Adipocyte (in vitro differentiated cells): ENCODE measurements around the gene FAM234A.

Source experiments
- DNase-seq: peaks from one replicate; pipeline ENCODE4 v3.0.0-alpha.2; 2015; ENCODE audit warnings: low read depth
- H3K27me3 ChIP-seq: replicated peaks from 2 replicates; pipeline ENCODE4 v1.7.0; 2013; ENCODE audit warnings: mild to moderate bottlenecking, low read length, moderate library complexity; ENCODE audit not compliant: control insufficient read depth, insufficient read depth
- H3K36me3 ChIP-seq: 2 replicates; pipeline ENCODE4 v1.7.0; 2013; ENCODE audit warnings: low read length, mild to moderate bottlenecking, moderate library complexity; ENCODE audit not compliant: control insufficient read depth, insufficient read depth, severe bottlenecking
- H3K4me1 ChIP-seq: 2 replicates; pipeline ENCODE4 v1.7.0; 2013; ENCODE audit warnings: mild to moderate bottlenecking, low read length, moderate library complexity; ENCODE audit not compliant: control insufficient read depth, insufficient read depth
- H3K4me3 ChIP-seq: 2 replicates; pipeline ENCODE4 v1.7.0; 2013; ENCODE audit warnings: mild to moderate bottlenecking, low read length, moderate library complexity
- H3K9ac ChIP-seq: 2 replicates; pipeline ENCODE4 v1.7.0; 2013; ENCODE audit warnings: mild to moderate bottlenecking, low read length, moderate library complexity
- H3K9me3 ChIP-seq: 2 replicates; pipeline ENCODE4 v1.7.0; 2013; ENCODE audit warnings: mild to moderate bottlenecking, low read length, moderate library complexity; ENCODE audit not compliant: control insufficient read depth

FAM234A gene

GRCh38 chr16:239948-240277, 5.3 kb downstream of the FAM234A start:
- Histone ChIP-seq H3K4me3 (no peak overlapping the region), H3K36me3 (peaks cover 5% of the 10 kb centered on the region), H3K4me1 (peaks cover 17% of the 10 kb centered on the region), H3K9ac (peak overlapping the region; percentile 17), H3K9me3 (no peaks in the 10 kb centered on the region), H3K27me3 (no peaks in the 10 kb centered on the region)
- DNase-seq = no peak

- Histone ChIP-seq H3K36me3 (peaks cover 5% of the 10 kb centered on the region), H3K4me1 (peaks cover 17% of the 10 kb centered on the region), H3K9me3 (no peaks in the 10 kb centered on the region), H3K9ac (no peak overlapping the region), H3K27me3 (no peaks in the 10 kb centered on the region), H3K4me3 (no peak overlapping the region)
- no peak for DNase-seq
Measured at GRCh38 chr16:240559-240958, 5.9 kb downstream of the FAM234A start.

- no peak overlapping the region for H3K4me3 ChIP-seq
- H3K9me3 ChIP-seq = no peaks in the 10 kb centered on the region
- H3K27me3 ChIP-seq = no peaks in the 10 kb centered on the region
- H3K36me3 ChIP-seq = peaks cover 5% of the 10 kb centered on the region
- no peak for DNase-seq
- peaks cover 17% of the 10 kb centered on the region for H3K4me1 ChIP-seq
- H3K9ac ChIP-seq = no peak overlapping the region
Measured at GRCh38 chr16:242281-242680, 7.7 kb downstream of the FAM234A start.

- H3K4me1 ChIP-seq = peaks cover 17% of the 10 kb centered on the region
- no peak for DNase-seq
- peaks cover 5% of the 10 kb centered on the region for H3K36me3 ChIP-seq
- H3K9me3 ChIP-seq = no peaks in the 10 kb centered on the region
- H3K4me3 ChIP-seq = no peak overlapping the region
- H3K9ac ChIP-seq = no peak overlapping the region
- H3K27me3 ChIP-seq = no peaks in the 10 kb centered on the region
Measured at GRCh38 chr16:243348-243747, 8.7 kb downstream of the FAM234A start.

GRCh38 chr16:245105-245504, 10.5 kb downstream of the FAM234A start:
- peaks cover 10% of the 10 kb centered on the region for H3K36me3 ChIP-seq

GRCh38 chr16:247027-247426, 12.4 kb downstream of the FAM234A start:
- Histone ChIP-seq H3K36me3 (peaks cover 16% of the 10 kb centered on the region), H3K9me3 (no peaks in the 10 kb centered on the region), H3K9ac (no peak overlapping the region), H3K27me3 (no peaks in the 10 kb centered on the region), H3K4me3 (no peak overlapping the region), H3K4me1 (peaks cover 4% of the 10 kb centered on the region)
- no peak for DNase-seq

More at GRCh38 chr16:245105-245504, 10.5 kb downstream of the FAM234A start:
- H3K27me3 ChIP-seq = no peaks in the 10 kb centered on the region
- DNase-seq = no peak
- no peaks in the 10 kb centered on the region for H3K9me3 ChIP-seq
- H3K4me1 ChIP-seq = peaks cover 9% of the 10 kb centered on the region
- H3K9ac ChIP-seq = no peak overlapping the region
- H3K4me3 ChIP-seq = no peak overlapping the region

- Histone ChIP-seq H3K9ac (no peak overlapping the region), H3K4me3 (no peak overlapping the region), H3K27me3 (no peaks in the 10 kb centered on the region), H3K36me3 (peaks cover 34% of the 10 kb centered on the region), H3K9me3 (no peaks in the 10 kb centered on the region), H3K4me1 (peaks cover under 1% of the 10 kb centered on the region)
- DNase-seq = no peak
Measured at GRCh38 chr16:249431-249830, 14.8 kb downstream of the FAM234A start.

- Histone ChIP-seq H3K9me3 (no peaks in the 10 kb centered on the region), H3K36me3 (peaks cover 47% of the 10 kb centered on the region), H3K4me1 (no peaks in the 10 kb centered on the region), H3K27me3 (no peaks in the 10 kb centered on the region), H3K9ac (no peak overlapping the region), H3K4me3 (no peak overlapping the region)
- no peak for DNase-seq
Measured at GRCh38 chr16:252366-253337, 18.0 kb downstream of the FAM234A start.

GRCh38 chr16:253833-254232, 19.2 kb downstream of the FAM234A start:
- Histone ChIP-seq H3K36me3 (peaks cover 47% of the 10 kb centered on the region), H3K4me3 (no peak overlapping the region), H3K27me3 (no peaks in the 10 kb centered on the region), H3K9me3 (no peaks in the 10 kb centered on the region), H3K4me1 (no peaks in the 10 kb centered on the region), H3K9ac (no peak overlapping the region)
- no peak for DNase-seq

GRCh38 chr16:254461-254860, 19.8 kb downstream of the FAM234A start:
- no peak overlapping the region for H3K9ac ChIP-seq
- no peak overlapping the region for H3K4me3 ChIP-seq
- no peaks in the 10 kb centered on the region for H3K27me3 ChIP-seq
- H3K36me3 ChIP-seq = peaks cover 50% of the 10 kb centered on the region
- no peaks in the 10 kb centered on the region for H3K4me1 ChIP-seq
- DNase-seq = no peak
- no peaks in the 10 kb centered on the region for H3K9me3 ChIP-seq

GRCh38 chr16:255183-255582, 20.6 kb downstream of the FAM234A start:
- Histone ChIP-seq H3K4me3 (no peak overlapping the region), H3K4me1 (no peaks in the 10 kb centered on the region), H3K9ac (no peak overlapping the region), H3K36me3 (peaks cover 55% of the 10 kb centered on the region), H3K27me3 (no peaks in the 10 kb centered on the region), H3K9me3 (no peaks in the 10 kb centered on the region)
- DNase-seq = no peak
